ENCODE data around the gene DNA2.

DNA sequence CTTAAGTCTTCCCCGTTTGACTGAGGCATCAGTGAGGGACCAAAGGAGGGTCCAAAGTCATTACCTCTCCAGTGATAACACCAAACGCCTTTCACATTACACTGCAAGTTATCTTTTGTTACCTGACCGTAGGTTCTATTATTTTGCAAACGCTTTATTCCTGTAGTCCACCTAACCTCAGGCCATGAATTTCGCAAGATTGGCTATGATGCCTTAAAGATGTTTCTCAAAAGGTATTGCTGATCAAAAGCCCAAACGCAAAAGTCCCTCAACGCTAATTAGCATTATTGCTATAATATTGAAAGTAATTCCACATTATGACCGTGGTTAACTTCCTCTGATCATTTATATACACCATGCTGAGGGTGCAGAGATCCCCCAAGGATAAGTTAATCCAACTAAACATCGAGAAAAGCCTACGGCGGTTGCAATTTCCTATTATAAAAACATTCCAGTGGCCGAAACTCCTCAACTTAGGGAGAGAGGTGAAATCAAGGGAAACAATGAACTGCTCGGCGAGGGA is 649 bp downstream of the DNA2 start:
- TF ChIP-seq YY1 (IDR thresholded peaks at IDR 0.05; ENCODE audit: insufficient read depth, insufficient read length) (no peak), SUZ12 (IDR thresholded peaks at IDR 0.05; ENCODE audit: extremely low read depth, insufficient read depth, insufficient read length) (no peak)
